Left renal cortex interstitium (tissue), 4 donors: ENCODE measurements around the gene RUBCN. TPM values are rescaled to one million over a fixed set of nuclear protein-coding genes. Genes with fewer than 3 reads are reported as not detected.
"Not testable (repeated sequence)": the region's sequence is repeated elsewhere in the genome, so short reads cannot be mapped to it uniquely, and the experiment has no call there.

Experiments used
- DNase-seq, 4 donors: peaks; one replicate each; pipeline ENCODE4 v3.0.0-alpha.2; 2013; ENCODE audit warnings: low read depth in 4 of 4, low spot score in 2 of 4, missing footprints in 1 of 4
- polyA plus RNA-seq, 4 donors: library from polyadenylated mRNA; unstranded; fragments of 120-200 nt; gene quantifications; one replicate each; pipeline ENCODE4 v1.2.1, GENCODE V29; 2013; ENCODE audit not compliant: insufficient read length in 4 of 4

The RUBCN gene
- polyA plus RNA-seq, 4 donors = 8.4 to 17.6 (median 14.0) TPM

DNA sequence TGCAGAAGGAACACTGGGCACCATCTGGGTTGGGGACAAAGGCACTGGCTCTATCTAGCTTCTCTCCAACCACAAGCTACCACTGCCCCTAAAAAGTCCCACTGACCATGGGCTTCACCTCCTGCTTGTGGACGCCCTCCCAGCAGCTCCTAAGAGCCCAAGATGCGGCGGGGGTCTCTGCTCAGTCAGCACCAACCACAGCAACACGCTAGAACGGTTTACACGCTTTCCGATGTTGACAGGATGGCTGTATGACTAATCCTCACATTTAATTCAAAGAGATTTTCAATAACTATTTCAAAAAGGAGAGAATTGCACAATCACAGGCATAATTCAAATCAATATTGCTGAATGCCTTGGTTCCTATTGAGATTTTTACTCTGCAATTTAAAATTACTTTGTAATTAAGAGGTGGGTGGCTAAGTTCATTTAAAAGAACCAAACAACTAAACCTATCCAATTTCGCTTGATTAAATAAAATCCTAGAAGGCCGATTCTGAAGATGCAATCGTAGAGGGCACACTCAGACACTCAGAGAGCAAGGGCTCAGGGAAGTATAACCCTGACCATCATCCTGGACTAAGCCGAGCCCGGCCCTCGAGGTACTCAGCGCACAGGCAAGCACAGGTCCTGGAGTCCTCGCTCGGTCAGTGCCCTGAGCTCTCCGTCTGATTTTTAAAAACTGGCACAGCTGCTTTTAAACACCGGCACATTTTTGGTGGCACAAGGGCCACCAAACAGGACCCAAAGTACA lies 110.1 kb downstream of the RUBCN start:
- DNase-seq = not testable (repeated sequence)

DNA sequence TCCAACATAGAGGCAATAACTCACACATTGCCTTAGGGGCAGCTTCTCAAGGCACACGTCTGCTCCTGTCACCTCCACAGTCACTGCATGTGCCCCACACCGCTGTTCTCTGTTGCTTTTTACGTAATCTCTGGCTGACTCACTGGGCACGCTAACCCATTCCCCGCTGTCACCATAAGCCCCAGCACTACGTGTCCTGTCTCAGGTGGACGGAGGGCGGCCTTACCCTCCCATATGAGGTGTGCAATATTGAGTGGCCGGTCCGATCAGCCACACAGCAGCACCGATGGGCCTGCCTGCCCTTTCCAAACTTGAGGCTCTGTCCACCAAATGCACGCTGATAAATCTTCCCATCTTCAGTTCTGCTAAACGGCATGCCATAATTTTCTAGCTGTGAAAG lies 115.2 kb downstream of the RUBCN start:
- DNase-seq = not testable (repeated sequence)

Other genes starting within 250 kb of the RUBCN start
- gene BDH1, start 180.9 kb downstream of the RUBCN start, polyA plus RNA-seq = 10 to 100 TPM; 37.7 to 50.9 (median 45.9) TPM
- 100 to 1,000 TPM in 2 of 4 donors, 10 to 100 TPM in 2; 85.5 to 103 (median 99.3) TPM for gene FYTTD1, start 13.0 kb upstream of the RUBCN start, polyA plus RNA-seq
- 10 to 100 TPM; 27.0 to 60.5 (median 42.1) TPM for gene LRCH3, start 54.4 kb upstream of the RUBCN start, polyA plus RNA-seq
- gene RPL35A, start 213.3 kb upstream of the RUBCN start, polyA plus RNA-seq = 1,000 to 10,000 TPM; 1,493 to 2,091 (median 1,721) TPM
- 10 to 100 TPM in 2 of 4 donors, 1 to 10 TPM in 2; 6.4 to 14.5 (median 9.2) TPM for gene LMLN, start 223.3 kb upstream of the RUBCN start, polyA plus RNA-seq